ENCODE data around the gene MRPS10.
"Not testable (repeated sequence)": the region's sequence is repeated elsewhere in the genome, so short reads cannot be mapped to it uniquely, and the experiment has no call there.

MRPS10 gene

GRCh38 chr6:42203183-42203582, 14.5 kb downstream of the MRPS10 start:
- no peak overlapping the region for H3K27ac Mint-ChIP-seq
- no peak for DNase-seq
- peaks cover 2% of the 10 kb centered on the region for H3K27me3 Mint-ChIP-seq (ENCODE audit: low read depth, poor library complexity)
- no peak for TF ChIP-seq CTCF (IDR thresholded peaks at IDR 0.05)
- H3K9me3 Mint-ChIP-seq = no peaks in the 10 kb centered on the region
- H3K4me3 Mint-ChIP-seq = no peak overlapping the region
- no peaks in the 10 kb centered on the region for H3K4me1 Mint-ChIP-seq
- H3K36me3 Mint-ChIP-seq (ENCODE audit: low read depth) = peaks cover 59% of the 10 kb centered on the region

- H3K4me1 Mint-ChIP-seq; H3K9me3 Mint-ChIP-seq; H3K27ac Mint-ChIP-seq; H3K4me3 Mint-ChIP-seq; H3K27me3 Mint-ChIP-seq (ENCODE audit: low read depth, poor library complexity); DNase-seq: not testable (repeated sequence)
- H3K36me3 Mint-ChIP-seq (ENCODE audit: low read depth) = peaks cover 51% of the 10 kb centered on the region
These were observed 15.3 kb downstream of the MRPS10 start for GRCh38 chr6:42202131-42202915.

GRCh38 chr6:42201382-42201781, 16.3 kb downstream of the MRPS10 start:
- Mint-ChIP-seq H3K27me3 (ENCODE audit: low read depth, poor library complexity) (peaks cover 2% of the 10 kb centered on the region), H3K36me3 (ENCODE audit: low read depth) (peaks cover 46% of the 10 kb centered on the region), H3K9me3 (no peaks in the 10 kb centered on the region), H3K27ac (no peak overlapping the region), H3K4me3 (no peak overlapping the region), H3K4me1 (no peaks in the 10 kb centered on the region)
- TF ChIP-seq CTCF (IDR thresholded peaks at IDR 0.05) = no peak
- no peak for DNase-seq

GRCh38 chr6:42200035-42200434, 17.6 kb downstream of the MRPS10 start:
- no peak overlapping the region for H3K4me3 Mint-ChIP-seq

DNA sequence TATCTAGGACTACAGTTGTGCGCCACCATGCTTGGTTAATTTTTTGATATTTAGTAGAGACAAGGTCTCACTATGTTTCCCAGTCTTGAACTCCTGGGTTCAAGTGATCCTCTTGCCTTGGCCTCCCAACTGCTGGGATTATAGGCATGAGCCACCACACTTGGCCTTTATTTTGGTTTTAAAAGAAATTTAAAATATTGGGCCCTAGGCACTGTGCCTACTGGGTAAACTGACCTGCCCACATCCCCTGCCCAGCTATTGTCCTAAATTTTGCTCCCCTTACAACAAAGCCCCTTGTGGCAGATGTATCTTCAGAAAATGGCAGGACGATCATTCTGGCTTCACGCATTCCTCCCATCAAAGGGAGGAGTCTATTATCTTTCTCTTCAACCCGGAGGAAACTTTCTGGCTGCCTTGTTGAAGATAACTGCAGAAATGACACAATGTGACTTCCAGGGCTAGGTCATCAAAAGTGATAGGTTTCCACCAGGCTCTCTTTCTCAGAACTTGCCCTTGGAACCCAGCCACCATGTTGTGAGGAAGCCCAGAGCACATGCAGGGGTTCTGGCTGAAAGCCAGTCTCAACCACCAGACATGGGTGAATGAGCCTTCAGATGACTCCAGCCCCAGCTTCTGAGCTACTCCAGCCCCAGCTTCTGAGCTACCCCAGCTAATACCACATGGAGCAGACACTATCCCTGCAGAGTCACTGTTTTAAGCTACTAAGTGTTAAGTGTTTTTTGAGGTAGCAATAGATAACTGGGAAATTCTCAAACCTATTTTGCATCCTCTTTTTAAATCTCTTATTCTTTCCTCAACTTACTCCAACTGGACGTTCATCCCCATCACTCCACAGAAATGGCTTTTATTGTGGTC, 18.3 kb downstream of the MRPS10 start:
- no peak overlapping the region for H3K4me3 Mint-ChIP-seq
- TF ChIP-seq CTCF (IDR thresholded peaks at IDR 0.05) = no peak
- no peaks in the 10 kb centered on the region for H3K9me3 Mint-ChIP-seq
- H3K27me3 Mint-ChIP-seq (ENCODE audit: low read depth, poor library complexity) = peaks cover 2% of the 10 kb centered on the region
- no peaks in the 10 kb centered on the region for H3K4me1 Mint-ChIP-seq
- DNase-seq = no peak
- H3K27ac Mint-ChIP-seq = no peak overlapping the region
- H3K36me3 Mint-ChIP-seq (ENCODE audit: low read depth) = peaks cover 30% of the 10 kb centered on the region

More at GRCh38 chr6:42200035-42200434, 17.6 kb downstream of the MRPS10 start:
- Mint-ChIP-seq H3K27ac (peak overlapping the region; percentile 55), H3K9me3 (no peaks in the 10 kb centered on the region), H3K4me1 (no peaks in the 10 kb centered on the region), H3K36me3 (ENCODE audit: low read depth) (peaks cover 37% of the 10 kb centered on the region), H3K27me3 (ENCODE audit: low read depth, poor library complexity) (peaks cover 2% of the 10 kb centered on the region)
- DNase-seq = no peak
- no peak for TF ChIP-seq CTCF (IDR thresholded peaks at IDR 0.05)

DNA sequence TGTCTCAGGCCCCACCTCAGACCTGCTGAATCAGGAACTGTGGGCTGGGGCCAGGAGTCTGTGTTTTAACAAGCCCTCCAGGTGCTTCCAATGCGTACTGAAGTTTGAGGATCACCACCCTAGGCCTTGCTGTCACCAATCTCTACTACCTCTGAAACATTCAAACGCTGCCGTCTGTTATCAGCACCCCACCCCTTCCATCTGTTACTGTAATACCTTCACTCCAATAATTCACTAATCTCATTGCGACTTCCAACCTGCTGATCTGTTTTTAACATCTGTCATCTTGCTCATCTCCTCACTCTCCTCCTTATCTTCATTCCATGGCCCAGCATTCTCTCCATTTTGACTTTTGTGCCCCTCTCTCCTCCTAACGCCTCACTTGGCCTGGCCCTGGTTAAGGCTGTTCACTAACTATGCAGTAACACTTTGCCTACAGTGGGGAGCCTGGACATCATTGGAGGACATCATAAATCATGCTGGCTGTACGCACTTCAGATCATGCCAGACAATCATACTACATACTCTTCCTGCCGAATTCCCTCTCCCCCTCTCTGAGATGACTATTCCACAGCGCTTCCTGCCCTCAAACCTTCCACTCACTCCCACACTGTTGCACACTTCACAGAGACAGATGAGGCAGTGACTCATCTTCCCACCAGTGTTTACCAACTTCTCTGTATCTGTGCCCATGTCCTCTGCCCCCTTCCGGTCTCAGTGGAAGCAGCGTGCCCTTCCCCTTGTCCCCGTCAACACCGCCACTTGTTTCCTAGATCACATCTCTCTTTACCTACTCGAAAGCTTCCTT, 19.9 kb downstream of the MRPS10 start:
- Mint-ChIP-seq H3K36me3 (ENCODE audit: low read depth) (peaks cover 24% of the 10 kb centered on the region), H3K27me3 (ENCODE audit: low read depth, poor library complexity) (peaks cover 5% of the 10 kb centered on the region), H3K4me1 (no peaks in the 10 kb centered on the region), H3K4me3 (no peak overlapping the region), H3K27ac (no peak overlapping the region), H3K9me3 (no peaks in the 10 kb centered on the region)
- no peak for TF ChIP-seq CTCF (IDR thresholded peaks at IDR 0.05)
- no peak for DNase-seq

All from nephron progenitor cell (in vitro differentiated cells).